Midbrain (tissue), 1 donor: ENCODE results near the gene LOXL1.

Source experiments
- DNase-seq: peaks from one replicate; lab custom pipeline; 2025; lab: John Stamatoyannopoulos, UW

LOXL1 gene

DNA sequence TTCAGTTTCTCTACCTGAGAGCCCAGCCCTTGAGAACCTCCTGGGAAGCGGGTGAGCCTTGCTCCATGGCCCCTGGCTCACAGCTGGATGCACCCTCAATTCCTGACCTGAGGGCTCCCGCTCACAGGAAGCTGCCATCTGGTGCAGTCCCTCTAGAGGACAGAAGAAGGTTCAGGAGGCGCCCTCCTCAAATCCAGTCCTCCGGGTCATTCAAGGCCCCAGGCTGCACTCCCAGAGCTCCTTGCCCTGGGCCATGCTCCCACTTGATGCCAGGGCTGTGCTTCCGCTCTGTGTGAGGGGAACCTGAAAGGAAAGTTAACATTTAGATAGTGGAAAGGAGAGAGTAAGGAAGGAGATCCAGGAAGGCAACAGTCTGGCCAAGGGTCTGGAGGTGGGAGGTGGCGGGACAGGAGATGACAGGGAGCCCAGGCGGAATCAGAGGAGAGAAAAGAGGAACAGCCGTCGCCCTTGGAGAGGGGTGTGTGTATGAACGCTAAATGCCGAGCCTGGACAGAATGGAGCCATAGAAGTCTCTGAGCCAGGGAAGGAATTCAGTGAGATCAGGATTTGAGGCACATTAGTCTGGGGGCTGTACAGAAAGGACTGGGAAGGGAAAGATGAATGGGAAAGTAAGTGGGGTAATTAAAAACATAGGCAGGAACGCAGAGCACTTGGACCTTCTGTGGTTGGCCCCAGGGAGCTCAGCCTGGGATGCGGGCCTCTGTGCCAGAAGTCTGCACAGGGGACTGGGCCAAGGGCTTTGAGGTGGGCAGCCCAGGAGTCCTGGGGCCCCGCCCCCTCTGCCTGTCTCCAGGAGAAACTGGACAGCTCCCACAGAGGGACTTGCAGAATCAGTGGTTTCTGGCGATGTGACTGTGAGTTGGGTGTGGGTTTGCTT lies 26.8 kb upstream of the LOXL1 start:
- no peak for DNase-seq

- no peak for DNase-seq
These were observed 26.1 kb upstream of the LOXL1 start for GRCh38 chr15:73900095-73900712.

DNA sequence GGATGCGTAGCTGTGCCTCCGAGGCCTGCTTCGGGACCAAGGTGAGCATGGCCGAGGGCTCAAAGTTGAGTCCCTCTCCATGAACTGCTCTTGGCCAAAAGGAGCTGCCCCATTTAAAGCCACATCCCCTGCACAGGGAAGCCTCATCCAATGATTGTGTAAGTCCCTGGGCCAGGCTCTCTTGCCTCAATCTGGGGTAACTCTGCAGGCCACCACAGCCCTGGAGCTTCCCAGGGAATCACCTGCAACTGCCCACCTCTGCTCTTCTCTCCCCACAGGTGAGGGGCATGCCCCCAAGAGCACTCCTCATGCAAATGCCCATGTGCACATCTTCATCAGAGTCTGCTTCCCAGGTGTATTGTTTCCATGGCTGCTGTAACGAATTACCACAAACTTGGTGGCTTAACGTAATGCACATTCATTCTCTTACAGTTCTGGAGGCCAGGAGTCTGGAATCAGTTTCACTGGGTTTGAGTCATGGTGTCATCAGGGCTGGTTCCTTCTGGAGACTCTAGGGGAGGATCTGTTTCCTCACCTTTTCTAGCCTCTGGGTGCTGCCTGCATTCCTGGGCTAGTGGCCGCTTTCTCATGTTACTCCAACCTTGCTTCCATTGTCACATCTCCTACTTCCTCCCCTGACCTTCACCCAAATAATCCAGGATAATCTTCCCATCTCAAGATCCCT lies 25.0 kb upstream of the LOXL1 start:
- DNase-seq, result no peak

DNA sequence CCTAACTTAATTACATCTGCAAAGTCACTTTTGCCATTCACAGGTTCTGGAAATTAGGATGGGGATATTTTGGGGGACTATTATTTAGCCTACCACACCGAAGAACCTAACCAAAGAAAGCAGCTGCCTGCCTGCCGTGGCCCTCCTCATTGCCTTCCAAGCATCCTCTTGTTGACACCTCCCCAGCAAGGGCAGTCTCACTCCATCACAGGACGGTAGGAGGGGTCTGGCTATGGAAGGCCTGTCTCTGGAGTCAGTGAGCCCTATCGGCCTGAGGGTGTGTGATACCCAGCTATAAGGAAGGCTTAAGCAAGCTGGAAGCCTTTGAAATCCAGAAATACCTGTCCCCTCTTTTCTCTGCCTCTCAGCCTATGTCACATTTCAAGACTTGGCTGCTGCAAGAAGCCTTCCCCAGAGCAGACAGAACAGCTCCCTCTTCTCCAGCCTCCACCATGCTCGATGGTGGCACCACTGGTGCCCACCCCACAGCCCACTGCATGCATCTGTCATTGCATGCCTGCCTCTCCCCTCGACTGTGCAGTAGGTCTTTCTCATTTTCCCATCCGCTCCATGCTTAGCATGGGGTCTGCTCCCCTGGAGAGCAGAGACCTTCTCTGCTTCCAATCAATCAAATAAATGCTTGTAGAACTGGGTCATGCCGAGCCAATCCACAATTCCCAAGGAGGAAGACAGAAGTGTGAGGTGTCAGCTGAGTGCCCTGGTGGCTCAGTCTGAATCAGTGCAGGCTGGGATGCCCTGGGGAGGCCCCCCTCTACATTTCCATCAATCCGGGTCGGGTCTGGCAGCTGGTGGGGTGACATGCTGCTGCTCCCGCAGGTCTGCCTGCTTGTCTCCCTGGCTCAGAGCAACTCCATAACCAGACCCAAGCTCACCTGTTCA lies 23.9 kb upstream of the LOXL1 start:
- no peak for DNase-seq

DNA sequence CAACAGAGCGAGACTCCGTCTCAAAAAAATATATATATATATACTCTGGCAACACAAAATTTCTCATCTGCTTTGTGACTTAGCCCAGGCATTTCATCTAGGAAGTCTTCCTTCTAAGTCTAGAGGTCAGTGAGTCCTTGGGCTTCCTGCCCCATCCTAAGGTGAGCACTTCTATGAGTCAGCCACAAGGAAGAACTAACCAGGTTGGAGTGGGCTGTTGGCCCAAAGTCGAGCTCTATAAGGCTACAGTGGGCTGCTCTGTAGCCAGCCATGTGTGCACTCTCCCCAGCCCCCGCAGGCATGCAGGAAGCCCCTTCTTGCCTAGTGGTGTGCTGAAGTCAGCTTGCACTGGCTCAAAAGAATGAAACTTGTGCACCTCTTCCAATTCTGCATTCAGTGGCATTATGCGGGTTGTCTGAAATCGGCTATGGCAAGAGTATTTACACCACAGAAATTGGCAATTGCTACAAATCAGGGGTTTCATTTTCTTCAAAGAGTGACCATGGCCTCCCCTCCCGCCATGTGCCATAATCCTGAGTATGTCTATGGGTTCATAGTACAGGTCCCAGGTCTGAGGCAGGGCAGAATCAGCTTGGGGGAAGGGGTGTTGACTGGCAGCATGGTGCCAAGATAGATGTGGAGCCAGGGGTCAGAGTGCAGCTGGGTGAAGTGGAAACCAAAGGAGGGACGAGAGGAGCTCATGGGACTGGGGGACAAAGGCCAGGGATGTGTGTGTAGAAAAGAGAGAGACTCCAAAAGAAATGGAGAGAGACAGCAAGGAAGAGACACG lies 22.0 kb upstream of the LOXL1 start:
- DNase-seq, result no peak

- DNase-seq, result no peak
These were observed 20.9 kb upstream of the LOXL1 start for GRCh38 chr15:73905225-73905827.

DNA sequence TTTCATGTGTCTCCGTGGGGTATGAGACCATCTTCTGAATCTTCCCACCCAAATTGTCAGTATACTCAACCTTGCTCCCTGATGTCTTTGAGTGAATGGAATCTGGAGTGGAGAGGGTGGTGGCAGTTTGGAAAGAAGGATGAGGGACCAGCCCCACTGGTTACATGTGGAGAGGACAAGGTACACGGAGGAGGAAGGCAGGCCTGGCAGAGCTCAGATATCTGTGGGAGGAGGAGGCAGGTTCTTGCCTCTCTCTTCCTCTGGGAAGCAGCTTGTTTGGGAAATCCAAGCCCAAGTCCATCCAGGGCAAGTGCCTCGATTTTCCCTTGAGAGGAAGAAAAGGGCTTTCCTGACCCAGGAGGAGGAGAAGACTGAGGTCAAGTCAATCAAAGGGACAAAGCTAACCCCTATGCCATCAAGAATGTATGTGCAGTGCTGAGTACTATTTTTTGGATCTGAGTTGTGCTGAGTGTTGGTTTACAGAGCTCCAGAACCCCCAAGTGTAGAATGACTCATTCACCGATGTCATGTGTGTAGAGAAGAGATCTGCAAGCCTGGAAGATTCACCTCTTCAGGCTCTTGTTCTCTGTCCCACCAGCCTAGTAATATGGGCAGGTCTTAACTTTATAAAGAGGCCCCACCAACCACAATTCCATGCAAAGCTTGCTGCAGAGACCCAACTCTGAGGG lies 19.8 kb upstream of the LOXL1 start:
- DNase-seq, result no peak

DNA sequence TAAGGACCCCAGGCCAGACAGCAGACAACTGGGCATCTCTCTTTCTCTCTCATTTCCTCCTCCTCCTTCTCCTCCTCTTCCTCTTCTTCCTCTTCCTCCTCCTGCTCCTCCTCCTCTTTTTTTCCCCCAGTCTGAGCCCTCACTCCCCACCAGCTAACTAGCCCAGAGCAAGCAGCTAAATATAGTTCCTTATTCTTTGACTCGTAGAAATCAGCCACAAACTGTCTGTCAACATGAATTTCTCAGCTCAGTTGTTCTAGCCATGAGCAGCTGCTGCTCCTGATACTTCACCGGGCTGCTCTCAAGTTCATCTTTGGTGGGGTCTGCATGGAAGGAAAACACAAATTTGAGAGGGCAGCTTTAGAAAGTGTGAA lies 19.2 kb upstream of the LOXL1 start:
- no peak for DNase-seq

- DNase-seq, result peak; percentile 78
These were observed 18.0 kb upstream of the LOXL1 start for GRCh38 chr15:73908030-73908821.

DNA sequence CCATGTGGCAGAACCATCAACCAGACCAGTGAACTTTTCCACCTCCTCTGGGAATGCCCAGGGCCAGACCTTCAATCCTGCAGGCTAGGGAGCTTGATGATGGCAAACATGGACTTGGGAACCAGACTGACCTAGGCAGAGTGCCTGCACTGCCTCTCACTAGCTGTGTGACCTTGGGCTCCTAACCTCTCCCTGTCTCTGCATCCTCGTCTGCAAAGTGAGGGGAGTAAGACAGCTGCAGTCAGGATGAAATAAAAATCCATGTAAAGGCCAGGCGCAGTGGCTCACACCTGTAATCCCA lies 17.5 kb upstream of the LOXL1 start:
- DNase-seq, result no peak

DNA sequence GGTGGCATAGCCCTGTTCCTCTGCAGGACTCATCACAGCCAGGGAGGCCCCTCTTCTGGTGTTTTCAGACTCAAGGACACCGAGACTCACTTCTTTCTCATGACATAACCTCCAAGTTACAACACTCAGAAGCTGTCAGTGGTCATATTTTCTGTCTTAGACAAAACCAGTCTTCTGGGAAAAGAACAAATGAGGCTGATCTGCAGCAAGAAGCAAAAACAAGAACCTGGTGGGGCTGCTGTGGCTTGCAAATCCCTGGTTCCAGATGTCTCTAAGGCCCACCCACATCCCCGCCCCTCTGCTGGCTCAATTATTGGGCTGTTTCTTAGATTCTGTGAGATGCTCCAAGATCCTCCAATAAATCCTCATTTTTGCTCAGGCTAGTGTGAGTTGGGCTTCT lies 16.6 kb upstream of the LOXL1 start:
- no peak for DNase-seq

- no peak for DNase-seq
These were observed 15.5 kb upstream of the LOXL1 start for GRCh38 chr15:73910522-73911303.

DNA sequence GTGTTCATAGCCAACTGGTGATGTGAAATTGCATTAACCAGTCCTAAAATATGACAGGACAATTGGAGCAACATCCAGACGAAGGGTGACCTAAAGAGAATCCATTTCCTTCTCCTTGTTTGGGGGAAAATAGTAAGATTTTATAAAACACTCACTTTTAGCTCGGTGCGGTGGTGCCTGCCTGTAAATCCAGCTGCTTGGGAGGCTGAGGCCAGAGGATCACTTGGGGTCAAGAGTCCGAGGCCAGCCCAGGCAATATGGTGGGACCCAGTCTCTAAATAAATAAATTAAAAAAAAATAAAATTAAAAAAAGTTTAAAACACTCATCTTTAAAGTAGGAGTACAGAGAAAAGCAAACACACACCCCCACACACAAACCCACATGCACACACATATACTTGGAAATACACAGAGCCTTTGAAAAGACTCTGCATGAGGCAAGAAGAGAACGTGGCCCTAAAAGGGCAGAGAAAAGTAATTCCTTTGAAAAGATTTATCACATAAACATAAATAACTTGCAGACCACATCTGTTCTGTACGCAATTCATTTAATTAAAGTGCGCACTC lies 14.1 kb upstream of the LOXL1 start:
- no peak for DNase-seq

DNA sequence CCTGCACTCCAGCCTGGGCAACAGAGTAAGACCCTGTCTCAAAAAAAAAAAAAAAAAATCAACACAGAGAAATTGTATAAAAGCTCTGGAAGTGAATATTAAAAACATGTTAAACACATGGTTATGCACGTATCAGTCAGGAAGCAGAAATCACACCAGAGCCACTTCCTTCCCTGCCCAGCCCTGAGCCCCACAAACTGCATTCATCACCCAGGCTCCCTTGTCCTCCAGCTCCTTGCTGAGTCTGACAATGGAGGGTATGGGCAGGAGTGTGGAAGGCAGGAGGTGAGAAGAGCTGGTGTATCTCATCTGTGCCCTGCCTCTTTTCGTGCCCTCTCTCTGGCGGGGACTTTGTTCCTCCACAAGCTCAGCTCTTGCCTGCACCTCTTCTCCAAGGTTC lies 12.1 kb upstream of the LOXL1 start:
- DNase-seq, result no peak

GRCh38 chr15:73915082-73915481 lies 11.2 kb upstream of the LOXL1 start:
- no peak for DNase-seq

DNA sequence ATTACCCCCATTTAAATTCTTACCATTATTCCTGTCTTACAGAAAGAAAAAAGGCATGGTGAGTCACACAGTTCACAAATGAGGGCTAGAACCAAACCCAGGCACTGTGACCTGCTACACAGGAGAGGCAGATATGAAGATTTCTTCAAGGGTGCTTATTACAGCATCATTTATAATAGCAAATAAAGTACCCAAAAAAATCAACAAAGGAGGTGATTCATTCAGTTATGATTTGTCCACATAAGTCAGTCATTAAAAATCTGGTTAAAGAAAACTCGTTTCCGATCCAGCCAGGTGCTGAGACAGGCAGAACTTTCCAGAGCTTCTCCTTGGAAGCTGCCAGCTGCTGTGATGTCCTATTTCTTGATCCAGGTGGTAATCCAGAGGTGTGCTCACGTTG lies 7.5 kb upstream of the LOXL1 start:
- no peak for DNase-seq

GRCh38 chr15:73919706-73920105 lies 6.6 kb upstream of the LOXL1 start:
- no peak for DNase-seq

- no peak for DNase-seq
These were observed 4.9 kb upstream of the LOXL1 start for GRCh38 chr15:73921254-73921925.
